Hepatocyte (in vitro differentiated cells): ENCODE data around the gene ADCY2. TPM values are rescaled to one million over a fixed set of nuclear protein-coding genes. Genes with fewer than 3 reads are reported as not detected.

Source experiments
- DNase-seq: peaks from one replicate; pipeline ENCODE4 v3.0.0-alpha.2; 2016; ENCODE audit warnings: low spot score
- H2AFZ ChIP-seq: fragments of 200-600 bp; sonication (generic); 2 replicates; pipeline ENCODE4 v1.6.0; 2016; ENCODE audit warnings: antibody characterized with exemption, mild to moderate bottlenecking
- H3K27ac ChIP-seq: fragments of 200-600 bp; sonication (generic); 2 replicates; pipeline ENCODE4 v1.5.1; 2016; ENCODE audit warnings: mild to moderate bottlenecking
- H3K27me3 ChIP-seq: fragments of 200-600 bp; sonication (generic); 2 replicates; pipeline ENCODE4 v1.6.1; 2016
- H3K36me3 ChIP-seq: fragments of 200-600 bp; sonication (generic); replicated peaks from 2 replicates; pipeline ENCODE4 v1.5.1; 2016; ENCODE audit warnings: low read depth; ENCODE audit not compliant: insufficient read depth
- H3K4me1 ChIP-seq: fragments of 200-600 bp; sonication (generic); 2 replicates; pipeline ENCODE4 v1.5.1; 2016; ENCODE audit warnings: mild to moderate bottlenecking, moderate library complexity; ENCODE audit not compliant: insufficient read depth
- H3K4me2 ChIP-seq: fragments of 200-600 bp; sonication (generic); 2 replicates; pipeline ENCODE4 v1.6.0; 2016
- H3K4me3 ChIP-seq: fragments of 200-600 bp; sonication (generic); 2 replicates; pipeline ENCODE4 v1.5.1; 2016; ENCODE audit warnings: mild to moderate bottlenecking
- H3K79me2 ChIP-seq: fragments of 200-600 bp; sonication (generic); 2 replicates; pipeline ENCODE4 v1.6.0; 2017; ENCODE audit warnings: mild to moderate bottlenecking
- H3K9me2 ChIP-seq: fragments of 200-600 bp; sonication (generic); replicated peaks from 2 replicates; pipeline ENCODE4 v1.6.0; 2017; ENCODE audit warnings: mild to moderate bottlenecking; ENCODE audit not compliant: insufficient read depth
- H3K9me3 ChIP-seq: fragments of 200-600 bp; sonication (generic); 2 replicates; pipeline ENCODE4 v1.5.1; 2016; ENCODE audit warnings: low read depth, mild to moderate bottlenecking
- H4K20me1 ChIP-seq: fragments of 200-600 bp; sonication (generic); 2 replicates; pipeline ENCODE4 v1.6.0; 2016; ENCODE audit warnings: mild to moderate bottlenecking; ENCODE audit not compliant: insufficient read depth, poor library complexity, severe bottlenecking
- CTCF ChIP-seq: fragments of 200-600 bp; sonication (generic); IDR thresholded peaks from 2 replicates; pipeline ENCODE4 v1.5.1; 2016; ENCODE audit warnings: antibody characterized with exemption, mild to moderate bottlenecking; ENCODE audit not compliant: poor library complexity
- EZH2 ChIP-seq: fragments of 200-600 bp; sonication (generic); IDR thresholded peaks from 2 replicates; pipeline ENCODE4 v1.6.1; 2016; ENCODE audit warnings: antibody characterized with exemption, mild to moderate bottlenecking, borderline replicate concordance
- EZH2phosphoT487 ChIP-seq: fragments of 200-600 bp; sonication (generic); IDR thresholded peaks from one replicate; pipeline ENCODE4 v1.6.1; 2018; ENCODE audit warnings: antibody characterized with exemption, mild to moderate bottlenecking, low read depth, moderate library complexity; ENCODE audit not compliant: unreplicated experiment, severe bottlenecking
- WGBS: methylation state at CpG from one replicate; pipeline ENCODE4 v1.1.6; 2016; ENCODE audit warnings: low lambda C conversion rate; ENCODE audit errors: missing lambda C conversion rate; 5-methylcytosine and 5-hydroxymethylcytosine counted together
- polyA plus RNA-seq: library from polyadenylated mRNA; unstranded; fragments of >200 nt; fragmentation: Nextera tagmentation; extraction: Ambion mirVana; gene quantifications from 2 replicates; pipeline ENCODE4 v1.2.1, GENCODE V29; 2016
- total RNA-seq: library from RNA; depleted of rRNA; stranded (reverse); fragments of >200 nt; gene quantifications from 2 replicates; pipeline ENCODE4 v1.2.3, GENCODE V29; 2014

The ADCY2 gene
- total and polyA plus RNA-seq, 2 experiments from 2014 or later = 3.2 to 8.5 TPM

GRCh38 chr5:7874639-7875038, 478.7 kb downstream of the ADCY2 start:
- no peak overlapping the region for H3K27ac ChIP-seq
- no peak overlapping the region for H2AFZ ChIP-seq
- H3K9me2 ChIP-seq = no peaks in the 10 kb centered on the region
- peaks cover 62% of the 10 kb centered on the region for H3K79me2 ChIP-seq
- H3K4me3 ChIP-seq = no peak overlapping the region
- H3K27me3 ChIP-seq = no peaks in the 10 kb centered on the region
- H3K9me3 ChIP-seq = no peaks in the 10 kb centered on the region
- H3K4me2 ChIP-seq = no peak overlapping the region
- H3K36me3 ChIP-seq = peaks cover 3% of the 10 kb centered on the region
- no peak for DNase-seq
- H3K4me1 ChIP-seq = peaks cover 22% of the 10 kb centered on the region
- TF ChIP-seq CTCF (no peak), EZH2 (no peak), EZH2phosphoT487 (no peak)
- H4K20me1 ChIP-seq = peaks cover 15% of the 10 kb centered on the region
- WGBS = 95% methylated on average over 2 of the region's 2 CpGs

GRCh38 chr5:7875151-7875550, 479.2 kb downstream of the ADCY2 start:
- peaks cover 11% of the 10 kb centered on the region for H4K20me1 ChIP-seq
- no peak overlapping the region for H2AFZ ChIP-seq
- H3K4me3 ChIP-seq = no peak overlapping the region
- DNase-seq = no peak
- TF ChIP-seq CTCF = no peak
- 97% methylated on average over 4 of the region's 4 CpGs for WGBS
- peaks cover 23% of the 10 kb centered on the region for H3K4me1 ChIP-seq
- peaks cover 3% of the 10 kb centered on the region for H3K36me3 ChIP-seq
- no peaks in the 10 kb centered on the region for H3K9me3 ChIP-seq
- no peak overlapping the region for H3K4me2 ChIP-seq
- H3K27ac ChIP-seq = no peak overlapping the region
- H3K27me3 ChIP-seq = no peaks in the 10 kb centered on the region
- H3K9me2 ChIP-seq = no peaks in the 10 kb centered on the region
- peaks cover 62% of the 10 kb centered on the region for H3K79me2 ChIP-seq

- peaks cover 5% of the 10 kb centered on the region for H4K20me1 ChIP-seq
- H3K27me3 ChIP-seq = no peaks in the 10 kb centered on the region
- H3K4me1 ChIP-seq = peaks cover 16% of the 10 kb centered on the region
- no peak overlapping the region for H3K4me2 ChIP-seq
- H3K4me3 ChIP-seq = no peak overlapping the region
- H3K9me2 ChIP-seq = no peaks in the 10 kb centered on the region
- TF ChIP-seq EZH2 = no peak
- no peak for TF ChIP-seq EZH2phosphoT487
- no peak for TF ChIP-seq CTCF
- no peaks in the 10 kb centered on the region for H3K9me3 ChIP-seq
- 87% methylated on average over 3 of the region's 3 CpGs for WGBS
- H3K36me3 ChIP-seq = peaks cover 3% of the 10 kb centered on the region
- no peak overlapping the region for H3K27ac ChIP-seq
- H2AFZ ChIP-seq = no peak overlapping the region
- H3K79me2 ChIP-seq = peaks cover 59% of the 10 kb centered on the region
- DNase-seq = no peak
These were observed 480.9 kb downstream of the ADCY2 start for GRCh38 chr5:7876867-7877266.

GRCh38 chr5:7877851-7878250, 481.9 kb downstream of the ADCY2 start:
- Histone ChIP-seq H3K4me1 (peaks cover 16% of the 10 kb centered on the region), H3K4me3 (no peak overlapping the region), H3K27me3 (no peaks in the 10 kb centered on the region), H3K27ac (peak overlapping the region; percentile 26), H3K79me2 (peaks cover 53% of the 10 kb centered on the region), H3K9me3 (no peaks in the 10 kb centered on the region), H3K9me2 (no peaks in the 10 kb centered on the region), H3K4me2 (no peak overlapping the region), H2AFZ (no peak overlapping the region), H3K36me3 (peaks cover 3% of the 10 kb centered on the region), H4K20me1 (no peaks in the 10 kb centered on the region)
- TF ChIP-seq EZH2 (no peak), CTCF (no peak), EZH2phosphoT487 (no peak)
- 80% methylated on average over 9 of the region's 9 CpGs for WGBS
- DNase-seq = no peak
